ENCODE measurements around the gene DUOXA2.

- TF ChIP-seq EZH2phosphoT487 (IDR thresholded peaks at IDR 0.05; ENCODE audit: borderline replicate concordance) (no peak), CTCF (conservative IDR thresholded peaks at IDR 0.05; ENCODE audit: low read length) (no peak)
Measured at GRCh38 chr15:45137703-45138102, 23.6 kb downstream of the DUOXA2 start.
